Fibroblast of lung (primary cell): ENCODE measurements around the gene PIGZ.

ENCODE experiments used
- CTCF ChIP-seq, 2 donors: IDR thresholded peaks in 1 of 2; conservative IDR thresholded peaks in 1 of 2; 1 replicate in 1 of 2; 2 replicates in 1 of 2; pipeline ENCODE4 v1.5.1; 2011 to 2012; ENCODE audit warnings: low read length in 2 of 2, control low read depth in 1 of 2, inconsistent platforms in 1 of 2, low read depth in 1 of 2, mild to moderate bottlenecking in 1 of 2
- EZH2 ChIP-seq: IDR thresholded peaks from 2 replicates; pipeline ENCODE4 v1.5.1; 2012; ENCODE audit warnings: low read length, control low read depth, mild to moderate bottlenecking; ENCODE audit errors: missing control alignments

- no peak for TF ChIP-seq CTCF (conservative IDR thresholded peaks at IDR 0.05 in 1 of 2, IDR thresholded peaks at IDR 0.05 in 1 of 2; ENCODE audit: low read depth in 1 of 2, low read length in 2 of 2)
- no peak for TF ChIP-seq EZH2
Observed at GRCh38 chr3:196947860-196948441, 20.7 kb downstream of the PIGZ start.
